Lower leg skin (tissue), 4 donors: ENCODE results near the gene TXNL4B. TPM values are rescaled to one million over a fixed set of nuclear protein-coding genes. Genes with fewer than 3 reads are reported as not detected.

Experiments used
- DNase-seq, 2 donors: peaks; one replicate each; pipeline ENCODE4 v3.0.0-alpha.2; 2019; ENCODE audit warnings: low spot score in 2 of 2
- H3K4me3 ChIP-seq: fragments of 200-600 bp; sonication (generic); 2 replicates; pipeline ENCODE4 v1.5.1; 2017; ENCODE audit warnings: mild to moderate bottlenecking, low read depth; ENCODE audit not compliant: poor library complexity, severe bottlenecking
- POLR2A ChIP-seq, 2 donors: fragments of 450-650 bp; IDR thresholded peaks; one replicate each; pipeline ENCODE4 v1.6.1; 2016 to 2017; ENCODE audit warnings: antibody characterized with exemption in 2 of 2, mild to moderate bottlenecking in 1 of 2, moderate library complexity in 1 of 2
- WGBS, 2 donors: methylation state at CpG; one replicate each; pipeline ENCODE4 v1.1.5; 2018; 5-methylcytosine and 5-hydroxymethylcytosine counted together
- intact Hi-C: fragments of 100-400 bp; cut with DNase I; formaldehyde crosslinking; loops from one replicate; pipeline ENCODE4 v1.15.0; 2023; ENCODE audit warnings: low total_unique reads
- total RNA-seq, 4 donors: library from RNA; depleted of rRNA; stranded (reverse); fragments of >200 nt; gene quantifications; one replicate each; pipeline ENCODE4 v1.1.0, GENCODE V29; 2016
- TF ChIP-seq, protein P1 (sequence below), 3 donors: fragments of 450-650 bp; IDR thresholded peaks; one replicate each; pipeline ENCODE4 v1.5.1; 2016; ENCODE audit warnings: antibody characterized with exemption in 3 of 3, mild to moderate bottlenecking in 3 of 3, moderate library complexity in 2 of 3

The TXNL4B gene
- total RNA-seq, 4 donors from 2014 or later: 10.5 to 12.4 (median 11.4) TPM

DNA sequence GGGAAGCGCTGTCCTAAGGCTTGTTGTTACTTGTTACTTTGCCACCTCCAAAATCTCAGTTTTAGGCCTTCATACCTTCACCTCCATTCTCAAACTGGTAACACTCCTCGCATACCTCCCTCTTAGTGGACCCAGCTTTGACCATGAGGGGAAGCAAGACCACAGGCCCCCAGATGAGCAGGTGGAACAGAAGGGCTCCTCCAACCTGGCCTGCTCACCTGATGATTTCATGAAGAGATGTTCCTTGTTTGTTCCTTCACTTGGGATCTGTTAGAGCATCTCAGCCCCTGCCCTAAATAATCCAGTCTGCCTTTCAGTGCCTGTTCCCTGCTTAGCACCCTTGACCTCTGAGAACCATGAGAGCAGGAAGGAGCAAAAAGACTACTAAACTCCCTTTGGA, 28.9 kb upstream of the TXNL4B start:
- TF ChIP-seq, protein P1, sequence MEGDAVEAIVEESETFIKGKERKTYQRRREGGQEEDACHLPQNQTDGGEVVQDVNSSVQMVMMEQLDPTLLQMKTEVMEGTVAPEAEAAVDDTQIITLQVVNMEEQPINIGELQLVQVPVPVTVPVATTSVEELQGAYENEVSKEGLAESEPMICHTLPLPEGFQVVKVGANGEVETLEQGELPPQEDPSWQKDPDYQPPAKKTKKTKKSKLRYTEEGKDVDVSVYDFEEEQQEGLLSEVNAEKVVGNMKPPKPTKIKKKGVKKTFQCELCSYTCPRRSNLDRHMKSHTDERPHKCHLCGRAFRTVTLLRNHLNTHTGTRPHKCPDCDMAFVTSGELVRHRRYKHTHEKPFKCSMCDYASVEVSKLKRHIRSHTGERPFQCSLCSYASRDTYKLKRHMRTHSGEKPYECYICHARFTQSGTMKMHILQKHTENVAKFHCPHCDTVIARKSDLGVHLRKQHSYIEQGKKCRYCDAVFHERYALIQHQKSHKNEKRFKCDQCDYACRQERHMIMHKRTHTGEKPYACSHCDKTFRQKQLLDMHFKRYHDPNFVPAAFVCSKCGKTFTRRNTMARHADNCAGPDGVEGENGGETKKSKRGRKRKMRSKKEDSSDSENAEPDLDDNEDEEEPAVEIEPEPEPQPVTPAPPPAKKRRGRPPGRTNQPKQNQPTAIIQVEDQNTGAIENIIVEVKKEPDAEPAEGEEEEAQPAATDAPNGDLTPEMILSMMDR (IDR thresholded peaks at IDR 0.05): no peak
- no peak for TF ChIP-seq POLR2A (IDR thresholded peaks at IDR 0.05)
- intact Hi-C loops: no loop called here
- H3K4me3 ChIP-seq: no peak overlapping the region
- WGBS, 2 donors: 94 to 98% methylated on average over 2 of the region's 2 CpGs
- no peak for DNase-seq

DNA sequence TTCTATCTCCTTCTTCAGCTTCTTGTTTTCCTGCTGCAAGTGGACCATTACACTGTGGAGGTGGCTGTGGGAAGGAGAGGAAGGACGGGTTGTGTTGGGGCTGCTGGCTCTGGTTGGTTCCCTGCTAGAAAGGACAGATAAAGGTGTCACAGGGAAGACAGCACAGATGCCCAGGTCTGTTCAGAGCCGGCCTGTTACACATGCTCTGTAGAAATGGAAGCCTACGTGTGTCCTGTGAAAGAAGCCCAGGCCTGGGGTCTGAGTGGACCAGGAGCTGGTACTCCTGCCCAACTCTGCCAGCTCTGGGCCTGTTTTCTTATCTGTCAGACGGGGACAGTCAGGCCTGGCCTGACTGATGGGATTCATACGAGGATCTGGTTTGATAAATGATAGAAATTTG, 26.6 kb upstream of the TXNL4B start:
- intact Hi-C loops: no loop called here
- DNase-seq: no peak
- H3K4me3 ChIP-seq: no peak overlapping the region
- WGBS, 2 donors: 94% methylated on average over 5 of the region's 5 CpGs
- TF ChIP-seq, protein P1 (IDR thresholded peaks at IDR 0.05): no peak
- TF ChIP-seq POLR2A (IDR thresholded peaks at IDR 0.05): no peak

DNA sequence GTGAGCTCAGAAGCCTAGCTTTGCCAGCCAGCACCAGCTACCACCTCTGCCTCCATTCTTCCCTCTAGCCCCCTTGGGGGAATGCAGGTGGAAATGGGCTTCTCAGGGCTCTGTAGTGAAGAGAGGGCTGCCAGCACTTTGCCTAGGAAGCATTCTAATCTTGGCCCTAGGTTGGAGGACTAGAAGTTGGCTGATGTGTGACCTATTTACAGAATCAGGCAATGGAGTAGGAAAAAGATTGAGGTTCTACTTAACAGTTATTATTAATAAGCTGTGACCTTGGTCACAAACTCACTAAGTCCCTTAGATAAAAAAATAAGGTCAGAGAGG, 20.2 kb upstream of the TXNL4B start:
- TF ChIP-seq, protein P1 (IDR thresholded peaks at IDR 0.05): no peak
- DNase-seq: no peak
- H3K4me3 ChIP-seq: no peak overlapping the region
- intact Hi-C loops: no loop called here

DNA sequence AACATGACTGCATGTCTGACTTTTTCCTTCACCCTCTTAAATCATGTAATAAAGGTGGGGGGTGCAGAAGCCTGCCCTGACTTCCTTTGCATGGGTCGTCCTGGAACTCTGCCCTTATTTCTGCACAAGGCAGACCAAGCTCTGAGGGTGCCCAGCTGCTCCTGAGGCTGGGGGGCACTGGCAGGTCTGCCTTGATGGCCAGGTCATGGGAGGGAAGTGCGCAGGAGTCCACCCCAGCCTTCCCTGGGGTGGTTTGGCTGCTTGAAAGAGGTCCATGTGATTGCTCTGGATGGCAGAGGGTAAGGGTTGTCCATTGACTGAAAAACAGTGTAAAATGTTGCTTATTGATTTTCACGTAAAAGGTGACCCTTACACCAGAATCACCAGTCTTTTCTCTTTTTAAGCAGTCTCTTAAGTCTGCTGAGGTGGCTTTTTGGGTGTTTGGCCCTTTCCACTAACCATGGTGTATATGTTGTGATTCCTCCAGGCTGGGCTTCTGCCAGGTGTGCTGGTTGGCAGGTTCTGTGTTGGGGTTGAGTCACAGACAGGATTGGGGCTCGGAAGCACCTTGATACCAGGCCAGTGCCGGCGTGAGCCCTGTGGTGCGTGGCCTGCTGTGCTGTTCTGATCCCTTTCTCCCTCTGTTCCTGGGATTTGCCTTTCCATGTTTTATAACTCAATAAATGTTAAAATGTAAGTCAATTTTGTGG, 19.6 kb upstream of the TXNL4B start:
- intact Hi-C loops: no loop called here
- peak in 1 of 2 donors; percentile 72 for DNase-seq
- WGBS, 2 donors: 70 to 83% methylated on average over 7 of the region's 7 CpGs
- H3K4me3 ChIP-seq: no peak overlapping the region
- TF ChIP-seq POLR2A (IDR thresholded peaks at IDR 0.05): no peak
- TF ChIP-seq, protein P1 (IDR thresholded peaks at IDR 0.05): no peak

DNA sequence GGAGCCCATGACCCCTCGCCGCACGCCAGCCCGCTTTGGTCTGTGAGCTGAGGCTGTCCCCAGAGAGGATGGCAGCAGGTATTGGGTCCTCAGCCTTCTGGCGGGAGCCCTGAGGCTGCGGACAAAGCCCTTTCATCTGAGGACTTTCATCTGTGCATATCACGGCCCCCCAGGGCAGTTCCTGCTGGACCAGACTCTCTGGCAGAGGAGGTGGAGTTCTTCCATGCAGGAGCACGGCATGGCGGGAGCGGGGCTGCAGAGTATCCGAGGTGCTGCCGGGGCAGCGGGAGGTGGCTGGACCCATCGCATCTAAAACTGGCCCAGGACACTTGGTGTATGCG, 19.0 kb upstream of the TXNL4B start:
- TF ChIP-seq, protein P1 (IDR thresholded peaks at IDR 0.05): no peak
- TF ChIP-seq POLR2A (IDR thresholded peaks at IDR 0.05): no peak
- DNase-seq: peak in 1 of 2 donors; percentile 77

More for the DNA sequence above, 19.0 kb upstream of the TXNL4B start:
- H3K4me3 ChIP-seq: no peak overlapping the region
- intact Hi-C loops: no loop called here
- 95 to 97% methylated on average over 14 to 15 of the region's 15 CpGs for WGBS, 2 donors
